Head of caudate nucleus (tissue), 42 donors: ENCODE measurements around the gene STK17A.

ENCODE experiments used
- DNase-seq, 42 donors: peaks; one replicate each; pipeline versions ENCODE4 v3.0.0 to v3.0.0-alpha.2; 2020 to 2021; ENCODE audit warnings: mixed read lengths in 7 of 42
- intact Hi-C: fragments of 100-400 bp; cut with DNase I; formaldehyde crosslinking; loops from one replicate; pipeline ENCODE4 v1.15.0; 2022

STK17A gene

DNA sequence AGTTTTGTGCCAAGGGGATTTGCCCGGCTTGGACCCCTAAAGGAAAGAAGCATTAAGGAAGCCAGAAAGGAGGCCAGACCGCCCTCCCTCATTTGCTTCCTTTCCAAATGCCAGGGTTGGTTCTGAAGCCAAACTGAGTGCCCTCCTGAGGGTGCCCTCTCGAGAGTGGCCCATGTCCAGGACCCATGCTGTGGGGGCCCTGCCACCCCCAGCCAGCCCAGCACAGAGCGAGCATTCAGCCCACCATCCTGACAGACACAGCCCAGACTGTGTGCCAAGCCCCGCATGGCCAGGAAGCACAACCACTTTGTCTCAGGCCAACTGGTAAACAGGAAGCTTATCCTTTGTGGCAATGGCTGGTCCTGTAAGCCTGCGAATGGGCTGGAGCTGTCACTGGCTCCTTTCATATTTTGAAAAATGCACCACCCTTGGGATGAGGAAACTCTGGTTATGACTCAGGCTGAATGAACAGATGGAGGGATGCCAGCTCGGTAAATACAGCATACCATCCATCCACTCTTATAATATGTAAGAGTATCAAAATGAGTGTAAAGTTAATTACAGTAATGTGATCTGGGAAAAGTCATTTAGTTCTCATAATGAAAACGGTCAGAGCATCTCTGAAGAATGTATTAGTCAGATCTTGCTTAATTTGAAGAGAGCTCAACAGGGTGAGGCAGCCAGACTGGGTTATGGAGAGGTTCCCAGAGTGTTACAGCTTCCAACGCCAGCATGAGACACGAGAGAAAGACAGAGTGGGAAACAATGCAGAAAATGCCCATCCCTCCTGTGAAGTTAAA lies 65.0 kb downstream of the STK17A start:
- peak; percentile 43 to 88 (median 73) for DNase-seq
- intact Hi-C loops = no loop called here

- intact Hi-C loops = no loop called here
Measured at GRCh38 chr7:43648473-43649406, 65.8 kb downstream of the STK17A start.

DNA sequence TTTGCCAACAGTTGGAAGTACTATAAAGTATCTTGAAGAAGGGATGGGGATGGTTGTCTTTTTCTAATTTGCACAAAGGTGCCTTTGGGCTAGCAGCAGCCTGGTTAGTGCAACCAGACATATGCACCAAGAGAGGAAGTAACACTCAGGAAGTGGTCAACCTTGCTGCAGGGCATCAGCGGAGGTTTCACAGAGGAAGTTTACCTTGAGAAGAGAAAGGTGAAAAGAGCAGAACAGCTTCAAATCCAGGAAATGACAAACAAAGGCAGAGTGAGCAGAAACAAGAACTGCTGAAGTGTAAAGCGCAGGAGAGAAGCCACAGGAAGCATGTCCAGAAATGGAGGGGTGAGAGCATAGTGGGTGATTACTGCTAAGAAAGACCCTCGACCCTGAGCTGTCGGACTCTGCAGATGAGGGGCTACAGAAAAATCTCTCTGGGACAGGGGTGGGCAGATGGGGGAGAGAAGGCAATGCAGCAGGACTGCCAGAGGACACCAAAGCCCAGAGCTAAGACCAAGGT lies 66.9 kb downstream of the STK17A start:
- intact Hi-C loops = no loop called here
- no peak for DNase-seq

More at GRCh38 chr7:43648473-43649406, 65.8 kb downstream of the STK17A start:
- peak in 13 of 42 donors; percentile 16 to 55 (median 34) for DNase-seq

- intact Hi-C loops = no loop called here
- no peak for DNase-seq
Measured at GRCh38 chr7:43650457-43651052, 67.6 kb downstream of the STK17A start.

DNA sequence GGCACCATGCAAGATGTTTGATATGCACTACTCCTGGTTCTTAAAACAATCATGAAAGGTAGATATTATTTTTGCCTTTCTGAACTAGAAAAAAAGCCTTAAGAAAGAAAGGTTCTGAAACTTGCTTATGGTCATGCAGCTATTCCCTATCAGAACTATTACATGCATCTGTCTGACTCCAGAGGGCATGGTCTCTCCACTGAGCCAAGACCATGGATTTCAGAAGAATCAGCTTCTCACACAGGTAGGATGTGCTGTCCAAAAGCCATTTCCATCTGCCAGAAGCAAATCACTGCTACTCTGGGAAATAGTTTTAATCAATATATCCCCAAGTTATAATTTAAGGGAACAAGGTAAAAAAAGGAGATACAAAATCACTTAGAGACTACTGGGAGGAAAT lies 69.5 kb downstream of the STK17A start:
- DNase-seq = no peak
- intact Hi-C loops = no loop called here

DNA sequence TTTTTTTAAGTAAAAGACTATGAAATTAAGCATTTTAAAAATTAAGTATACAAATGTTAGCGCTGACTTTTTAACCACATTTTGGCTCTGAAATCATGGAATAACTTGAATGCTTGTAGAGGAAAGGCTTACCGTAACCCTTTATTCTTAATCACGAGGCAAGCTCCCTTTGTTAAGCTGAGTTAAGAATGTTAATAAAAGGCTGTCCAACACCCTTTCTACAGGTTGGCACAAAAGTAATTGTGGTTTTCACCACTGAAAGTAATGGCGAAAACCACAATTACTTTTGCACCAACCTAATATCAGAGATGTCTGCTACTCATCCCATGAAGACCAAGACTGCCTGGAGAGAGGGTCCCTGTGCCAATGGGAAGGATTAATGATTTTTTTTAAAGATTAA lies 70.6 kb downstream of the STK17A start:
- intact Hi-C loops = no loop called here
- DNase-seq = no peak

DNA sequence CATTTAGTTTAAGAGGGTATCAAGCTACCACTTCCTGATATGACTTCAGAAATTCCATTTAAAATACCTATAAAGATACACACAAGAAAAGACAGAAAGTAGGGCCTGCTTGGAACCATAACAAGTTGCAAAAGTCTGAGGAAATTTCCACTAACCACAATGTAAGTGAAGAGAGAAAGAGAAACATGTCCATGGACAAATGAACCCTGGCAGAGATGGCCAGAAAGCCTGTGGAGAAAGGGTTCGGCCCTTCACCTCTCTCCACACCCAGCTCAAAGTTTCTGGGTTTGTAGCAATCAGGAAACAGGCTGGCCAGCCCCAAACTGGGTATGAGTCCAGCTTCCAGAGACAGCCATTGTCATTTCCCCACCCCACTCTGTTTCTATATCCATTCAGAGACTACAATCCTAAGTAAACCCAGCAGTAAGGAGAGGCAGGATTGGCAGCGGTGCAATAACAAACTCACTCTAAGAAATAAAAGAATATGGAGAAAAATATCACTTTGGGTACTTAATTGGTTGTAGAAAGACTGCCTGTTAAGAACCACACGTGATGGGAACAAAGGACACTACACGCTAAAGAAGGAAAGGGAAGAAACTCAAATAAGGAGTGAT lies 71.1 kb downstream of the STK17A start:
- no peak for DNase-seq
- intact Hi-C loops = no loop called here

DNA sequence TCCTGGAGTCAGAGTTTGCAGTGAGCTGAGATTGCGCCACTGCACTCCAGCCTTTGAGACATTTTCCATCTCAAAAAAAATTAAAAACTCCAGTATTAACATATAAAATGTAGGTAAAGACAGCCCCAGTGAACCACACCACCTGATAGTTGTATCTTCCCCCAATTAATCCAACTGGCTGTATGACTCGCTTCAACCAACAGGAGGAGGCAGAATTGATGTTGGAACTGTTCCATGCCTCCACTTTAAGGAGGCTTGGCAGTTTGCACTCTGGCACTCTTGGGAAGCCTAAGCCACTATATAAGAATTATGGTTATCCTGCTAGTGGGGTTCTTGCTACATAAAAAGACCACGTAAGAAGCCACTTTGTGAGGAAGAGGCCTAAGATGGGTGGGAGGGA lies 72.7 kb downstream of the STK17A start:
- no peak for DNase-seq
- intact Hi-C loops = no loop called here

- intact Hi-C loops = no loop called here
- no peak for DNase-seq
Measured at GRCh38 chr7:43656997-43657396, 74.1 kb downstream of the STK17A start.

GRCh38 chr7:43658718-43659548 lies 76.0 kb downstream of the STK17A start:
- DNase-seq = no peak
- intact Hi-C loops = no loop called here

DNA sequence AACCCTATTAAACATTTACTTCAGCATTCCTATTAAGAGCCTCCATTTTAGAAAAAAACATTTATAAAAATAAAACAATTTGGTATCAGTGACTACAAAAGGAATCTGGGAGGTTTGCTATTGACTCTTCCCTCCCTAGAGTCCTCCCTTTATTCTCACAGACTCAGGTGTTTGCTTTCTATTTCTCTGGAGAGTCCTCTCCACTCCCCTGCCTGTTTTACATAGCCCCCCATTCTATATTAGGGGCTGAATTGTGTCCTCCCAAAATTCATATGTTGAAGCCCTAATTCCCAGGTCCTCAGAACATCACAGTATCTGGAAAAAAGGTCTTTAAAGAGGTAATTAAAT lies 76.6 kb downstream of the STK17A start:
- no peak for DNase-seq

GRCh38 chr7:43660141-43660540 lies 77.2 kb downstream of the STK17A start:
- intact Hi-C loops = no loop called here
- no peak for DNase-seq

More for the DNA sequence above, 76.6 kb downstream of the STK17A start:
- intact Hi-C loops = no loop called here

DNA sequence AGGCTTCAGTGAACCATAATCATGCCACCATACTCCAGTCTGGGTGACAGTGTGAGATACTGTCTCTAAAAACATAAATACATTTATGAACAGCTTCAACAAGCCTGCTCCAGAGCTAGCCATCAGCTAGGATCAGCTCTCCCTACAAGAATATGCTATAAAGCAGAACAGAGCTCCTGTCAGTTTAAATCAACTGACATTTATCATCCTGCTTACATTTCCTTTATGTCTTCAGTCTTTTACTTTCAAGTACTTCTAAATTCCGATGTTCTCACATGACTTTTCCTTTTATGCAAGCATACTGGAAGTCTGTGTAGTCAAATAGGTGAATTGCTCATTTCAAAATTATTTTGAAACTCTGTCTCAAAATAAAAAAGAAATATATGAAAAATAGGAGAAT lies 81.8 kb downstream of the STK17A start:
- intact Hi-C loops = no loop called here
- DNase-seq = no peak

DNA sequence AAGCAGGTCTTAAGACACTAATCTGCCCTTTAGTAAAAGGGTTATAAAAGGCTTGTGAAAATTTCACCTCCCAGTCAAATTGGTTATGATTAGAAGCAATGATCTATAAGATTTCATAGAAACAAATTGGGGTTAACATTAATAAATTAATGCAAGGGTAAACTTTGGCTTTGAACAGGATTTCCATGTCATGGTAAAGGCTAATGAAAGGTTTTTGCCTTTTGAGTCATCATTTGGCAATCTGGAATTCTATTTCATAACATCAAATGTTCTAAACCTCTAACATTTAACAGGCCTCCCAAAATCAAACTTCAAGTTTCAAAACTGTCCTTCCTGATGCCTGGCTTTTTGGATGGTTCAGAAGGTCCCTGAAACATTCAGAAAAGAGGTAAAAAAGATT lies 84.0 kb downstream of the STK17A start:
- intact Hi-C loops = no loop called here

GRCh38 chr7:43668035-43668434 lies 85.1 kb downstream of the STK17A start:
- no peak for DNase-seq
- intact Hi-C loops = no loop called here

More for the DNA sequence above, 84.0 kb downstream of the STK17A start:
- DNase-seq = no peak

DNA sequence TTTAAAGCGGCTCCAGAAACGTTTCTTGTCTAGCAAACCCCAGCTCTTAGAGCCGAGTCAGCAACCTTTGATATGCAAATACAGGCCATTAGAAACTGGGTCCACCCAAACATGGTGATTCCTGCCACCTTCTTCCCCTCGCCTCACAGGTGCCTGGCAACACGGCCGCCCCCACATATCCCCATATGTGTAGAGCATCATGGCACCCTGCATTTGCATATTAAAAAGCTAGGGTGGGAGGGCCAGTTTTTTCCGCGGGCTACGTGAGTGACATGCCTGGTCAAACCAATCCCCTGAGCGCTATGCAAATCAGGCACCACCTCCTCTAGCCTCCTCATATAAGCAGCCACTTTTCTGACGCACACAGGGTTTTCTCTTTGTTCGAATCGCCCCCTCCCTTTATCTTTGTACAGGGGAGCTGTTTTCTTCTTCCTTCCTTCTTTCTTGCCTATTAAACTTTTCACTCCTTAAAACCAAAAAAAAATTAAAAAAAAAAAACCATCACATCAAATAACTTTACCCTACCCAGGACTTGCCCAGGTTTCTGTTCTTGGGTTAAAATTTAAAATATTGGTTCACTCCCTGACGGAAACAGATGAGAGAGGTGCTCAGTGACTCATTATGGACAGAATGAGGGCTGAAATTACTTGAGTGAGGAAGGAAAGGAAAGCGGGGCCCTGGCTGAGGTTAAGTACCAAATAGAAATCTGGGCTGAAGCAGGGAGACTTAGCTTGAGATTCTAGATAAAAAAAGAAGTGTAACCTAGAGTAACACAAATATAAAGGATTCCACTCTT lies 86.6 kb downstream of the STK17A start:
- intact Hi-C loops = no loop called here
- peak; percentile 42 to 94 (median 72) for DNase-seq

GRCh38 chr7:43671521-43671920 lies 88.6 kb downstream of the STK17A start:
- intact Hi-C loops = no loop called here
- no peak for DNase-seq
